Esophagus (tissue), 2 donors: ENCODE results near the gene THSD7B. TPM values are rescaled to one million over a fixed set of nuclear protein-coding genes. Genes with fewer than 3 reads are reported as not detected.

Source experiments
- H3K27ac ChIP-seq, 2 donors: one replicate each; pipeline ENCODE4 v1.5.1; 2013; ENCODE audit warnings: low read depth in 2 of 2, mild to moderate bottlenecking in 2 of 2, inconsistent platforms in 1 of 2, low read length in 1 of 2, moderate library complexity in 1 of 2
- H3K27me3 ChIP-seq, 2 donors: one replicate each; pipeline ENCODE4 v1.6.1; 2013; ENCODE audit warnings: low read length in 2 of 2, control low read depth in 1 of 2, mild to moderate bottlenecking in 1 of 2; ENCODE audit not compliant: insufficient read depth in 2 of 2, control insufficient read depth in 1 of 2
- H3K36me3 ChIP-seq, 2 donors: one replicate each; pipeline ENCODE4 v1.6.1; 2013; ENCODE audit warnings: low read length in 1 of 2; ENCODE audit not compliant: control insufficient read depth in 2 of 2, insufficient read depth in 2 of 2
- H3K4me1 ChIP-seq, 2 donors: one replicate each; pipeline ENCODE4 v1.6.1; 2013; ENCODE audit warnings: low read length in 1 of 2; ENCODE audit not compliant: control insufficient read depth in 2 of 2, insufficient read depth in 2 of 2
- H3K4me3 ChIP-seq, 2 donors: one replicate each; pipeline ENCODE4 v1.5.1; 2013; ENCODE audit warnings: low read length in 2 of 2, mild to moderate bottlenecking in 2 of 2, low read depth in 1 of 2, moderate library complexity in 1 of 2
- H3K9me3 ChIP-seq, 2 donors: one replicate each; pipeline ENCODE4 v1.6.1; 2013; ENCODE audit warnings: mild to moderate bottlenecking in 2 of 2, low read depth in 1 of 2, low read length in 1 of 2, moderate library complexity in 1 of 2; ENCODE audit not compliant: control insufficient read depth in 2 of 2, insufficient read depth in 1 of 2
- WGBS, 2 donors: extraction: QIAGEN DNeasy Blood & Tissue Kit; methylation state at CpG; one replicate each; pipeline ENCODE4 v1.1.7; 2013; 5-methylcytosine and 5-hydroxymethylcytosine counted together
- polyA plus RNA-seq, 2 donors: library from polyadenylated mRNA; stranded (reverse); fragments of 200-250 nt; gene quantifications; one replicate each; pipeline ENCODE4 v1.2.3, GENCODE V29; 2013
- donor health status: healthy with polysubstance abuse.
- donor health status: Bipolar disorder and iron deficiency.

The THSD7B gene
- polyA plus RNA-seq, 2 donors: 0.22 to 0.32 TPM

- H3K27me3 ChIP-seq: no peaks in the 10 kb centered on the region
- no peaks in the 10 kb centered on the region for H3K9me3 ChIP-seq
- 81 to 82% methylated on average over 3 of the region's 3 CpGs for WGBS, 2 donors
- H3K36me3 ChIP-seq: no peaks in the 10 kb centered on the region
- no peak overlapping the region for H3K4me3 ChIP-seq
- H3K27ac ChIP-seq: no peak overlapping the region
- H3K4me1 ChIP-seq: no peaks in the 10 kb centered on the region
These were observed 467.7 kb downstream of the THSD7B start for GRCh38 chr2:137233091-137233490.

DNA sequence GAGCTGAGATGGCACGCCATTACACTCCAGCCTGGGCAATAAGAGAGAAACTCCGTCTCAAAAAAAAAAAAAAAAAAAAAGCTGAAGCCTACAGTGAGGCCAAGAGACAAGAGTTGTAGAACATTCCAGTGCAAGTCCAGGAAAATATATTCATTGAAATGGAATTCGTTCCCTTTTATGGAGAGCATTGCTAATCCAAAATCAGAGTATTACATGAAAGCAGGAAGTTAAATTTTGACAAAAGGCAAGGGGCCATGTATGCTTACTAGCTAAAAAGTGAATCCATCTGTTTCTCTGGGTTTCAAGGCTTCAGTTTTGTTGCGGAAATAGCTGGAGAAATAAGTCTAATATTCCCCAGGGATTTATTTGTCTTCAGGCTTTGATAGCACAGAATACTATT, 471.7 kb downstream of the THSD7B start:
- Histone ChIP-seq H3K4me3 (no peak overlapping the region), H3K36me3 (no peaks in the 10 kb centered on the region), H3K27me3 (no peaks in the 10 kb centered on the region), H3K4me1 (no peaks in the 10 kb centered on the region), H3K9me3 (no peaks in the 10 kb centered on the region), H3K27ac (no peak overlapping the region)
- 73 to 83% methylated on average over 4 of the region's 4 CpGs for WGBS, 2 donors

DNA sequence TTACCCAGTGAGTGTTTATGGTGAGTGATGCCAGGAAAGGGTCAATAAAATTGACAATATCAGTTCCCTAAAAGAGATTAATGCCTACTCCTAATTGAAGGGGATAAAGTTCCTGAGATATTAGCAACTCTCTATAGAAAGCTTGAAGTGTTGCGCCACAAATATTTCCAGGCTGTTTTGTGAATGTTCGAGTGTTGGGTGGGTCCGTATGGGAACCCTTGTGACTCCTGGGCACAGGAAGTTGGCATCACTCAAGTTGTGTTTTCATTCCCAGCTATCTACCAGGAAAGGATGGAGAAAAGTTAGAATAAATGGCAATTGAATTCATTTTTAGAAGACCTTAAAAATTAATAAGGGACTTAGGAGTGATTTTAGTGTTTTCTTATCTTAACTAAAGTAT, 472.7 kb downstream of the THSD7B start:
- Histone ChIP-seq H3K27me3 (no peaks in the 10 kb centered on the region), H3K36me3 (no peaks in the 10 kb centered on the region), H3K4me1 (no peaks in the 10 kb centered on the region), H3K4me3 (no peak overlapping the region), H3K9me3 (no peaks in the 10 kb centered on the region), H3K27ac (no peak overlapping the region)
- WGBS, 2 donors: 84 to 93% methylated on average over 3 of the region's 3 CpGs

GRCh38 chr2:137249463-137250130, 484.3 kb downstream of the THSD7B start:
- no peaks in the 10 kb centered on the region for H3K27me3 ChIP-seq
- H3K4me1 ChIP-seq: no peaks in the 10 kb centered on the region
- 70 to 81% methylated on average over 4 of the region's 4 CpGs for WGBS, 2 donors
- no peaks in the 10 kb centered on the region for H3K36me3 ChIP-seq
- no peak overlapping the region for H3K4me3 ChIP-seq
- H3K9me3 ChIP-seq: no peaks in the 10 kb centered on the region
- no peak overlapping the region for H3K27ac ChIP-seq

GRCh38 chr2:137250401-137250800, 485.1 kb downstream of the THSD7B start:
- Histone ChIP-seq H3K27me3 (no peaks in the 10 kb centered on the region), H3K9me3 (no peaks in the 10 kb centered on the region), H3K36me3 (no peaks in the 10 kb centered on the region), H3K27ac (no peak overlapping the region), H3K4me3 (no peak overlapping the region), H3K4me1 (no peaks in the 10 kb centered on the region)
- 83 to 92% methylated on average over 3 of the region's 3 CpGs for WGBS, 2 donors

DNA sequence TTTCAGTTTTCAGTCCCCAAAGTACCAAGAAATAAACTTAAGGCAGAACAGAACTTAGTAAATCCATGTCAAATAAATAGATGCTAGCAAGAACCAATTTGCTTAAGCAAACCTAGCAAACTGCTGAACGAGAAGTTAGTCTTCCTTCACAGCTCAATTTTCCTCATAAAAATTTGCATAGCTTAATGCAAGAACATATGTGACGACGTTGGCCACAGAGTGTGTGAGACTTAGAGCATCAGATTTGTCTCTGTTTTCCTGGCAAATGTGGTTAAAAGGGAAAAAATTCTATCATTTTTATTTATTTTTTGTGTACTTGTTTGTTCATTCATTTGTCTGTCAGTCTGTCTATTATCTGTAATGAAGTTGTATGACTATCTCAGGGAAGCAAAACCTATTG, 485.7 kb downstream of the THSD7B start:
- H3K27ac ChIP-seq: no peak overlapping the region
- 71 to 80% methylated on average over 3 of the region's 3 CpGs for WGBS, 2 donors

GRCh38 chr2:137252934-137253333, 487.6 kb downstream of the THSD7B start:
- Histone ChIP-seq H3K36me3 (no peaks in the 10 kb centered on the region), H3K9me3 (no peaks in the 10 kb centered on the region), H3K4me1 (no peaks in the 10 kb centered on the region), H3K27me3 (no peaks in the 10 kb centered on the region), H3K27ac (no peak overlapping the region), H3K4me3 (no peak overlapping the region)

More for the DNA sequence above, 485.7 kb downstream of the THSD7B start:
- Histone ChIP-seq H3K4me3 (no peak overlapping the region), H3K36me3 (no peaks in the 10 kb centered on the region), H3K27me3 (no peaks in the 10 kb centered on the region), H3K4me1 (no peaks in the 10 kb centered on the region), H3K9me3 (no peaks in the 10 kb centered on the region)

DNA sequence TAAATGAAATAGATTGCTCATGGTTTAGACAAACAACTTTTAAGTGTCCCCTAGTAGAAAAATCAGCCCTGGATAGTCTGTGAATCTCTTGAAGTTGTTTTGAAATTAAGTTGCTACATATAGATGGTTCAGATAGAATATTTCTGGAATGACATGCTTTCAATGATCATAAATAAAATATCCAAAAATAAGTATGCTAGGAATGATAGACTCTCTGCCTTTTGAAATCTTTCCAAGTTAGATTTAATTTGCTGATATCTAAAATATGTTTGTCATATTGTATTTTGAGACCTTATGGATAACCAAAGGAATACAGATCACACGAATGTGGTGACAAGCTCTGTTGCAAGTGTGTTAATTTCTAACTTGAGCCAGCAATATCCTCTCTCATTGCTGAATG, 488.7 kb downstream of the THSD7B start:
- Histone ChIP-seq H3K36me3 (no peaks in the 10 kb centered on the region), H3K9me3 (no peaks in the 10 kb centered on the region), H3K4me1 (no peaks in the 10 kb centered on the region), H3K4me3 (no peak overlapping the region), H3K27me3 (no peaks in the 10 kb centered on the region), H3K27ac (no peak overlapping the region)
- 66 to 68% methylated on average over 1 of the region's 1 CpG for WGBS, 2 donors

GRCh38 chr2:137255345-137255744, 490.0 kb downstream of the THSD7B start:
- Histone ChIP-seq H3K4me1 (no peaks in the 10 kb centered on the region), H3K4me3 (no peak overlapping the region), H3K27me3 (no peaks in the 10 kb centered on the region), H3K9me3 (no peaks in the 10 kb centered on the region), H3K27ac (no peak overlapping the region), H3K36me3 (no peaks in the 10 kb centered on the region)
- WGBS, 2 donors: 65 to 74% methylated on average over 2 of the region's 2 CpGs

DNA sequence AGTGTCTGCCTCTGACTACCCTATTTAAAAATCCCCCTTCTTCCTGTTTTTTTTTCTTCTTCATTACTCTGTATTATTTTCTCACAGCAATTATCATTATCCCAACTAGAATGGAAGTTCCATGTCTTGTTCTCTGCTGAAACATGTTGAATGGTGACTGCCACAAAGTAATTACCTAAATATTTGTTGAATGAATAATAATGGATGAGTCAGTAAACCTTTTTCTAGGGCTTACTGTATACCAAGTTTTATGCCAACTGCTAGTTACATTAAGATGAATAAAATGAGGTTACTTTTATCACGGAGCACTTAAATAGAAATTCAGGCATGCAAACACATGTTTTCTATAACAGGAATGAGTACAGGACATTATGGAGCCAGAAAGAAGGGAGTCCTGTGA, 490.6 kb downstream of the THSD7B start:
- WGBS, 2 donors: 56 to 68% methylated on average over 1 of the region's 1 CpG
- no peak overlapping the region for H3K27ac ChIP-seq
- H3K9me3 ChIP-seq: no peaks in the 10 kb centered on the region
- no peaks in the 10 kb centered on the region for H3K4me1 ChIP-seq
- no peaks in the 10 kb centered on the region for H3K36me3 ChIP-seq
- no peak overlapping the region for H3K4me3 ChIP-seq
- no peaks in the 10 kb centered on the region for H3K27me3 ChIP-seq
